LNCAP (cell line): Measurements from ENCODE around the gene ASB13.

ENCODE experiments used
- TF ChIP-seq, protein P1 (sequence below): fragments of 450-650 bp; IDR thresholded peaks from 2 replicates; pipeline ENCODE4 v1.5.1; 2017; ENCODE audit warnings: mild to moderate bottlenecking

Gene ASB13

DNA sequence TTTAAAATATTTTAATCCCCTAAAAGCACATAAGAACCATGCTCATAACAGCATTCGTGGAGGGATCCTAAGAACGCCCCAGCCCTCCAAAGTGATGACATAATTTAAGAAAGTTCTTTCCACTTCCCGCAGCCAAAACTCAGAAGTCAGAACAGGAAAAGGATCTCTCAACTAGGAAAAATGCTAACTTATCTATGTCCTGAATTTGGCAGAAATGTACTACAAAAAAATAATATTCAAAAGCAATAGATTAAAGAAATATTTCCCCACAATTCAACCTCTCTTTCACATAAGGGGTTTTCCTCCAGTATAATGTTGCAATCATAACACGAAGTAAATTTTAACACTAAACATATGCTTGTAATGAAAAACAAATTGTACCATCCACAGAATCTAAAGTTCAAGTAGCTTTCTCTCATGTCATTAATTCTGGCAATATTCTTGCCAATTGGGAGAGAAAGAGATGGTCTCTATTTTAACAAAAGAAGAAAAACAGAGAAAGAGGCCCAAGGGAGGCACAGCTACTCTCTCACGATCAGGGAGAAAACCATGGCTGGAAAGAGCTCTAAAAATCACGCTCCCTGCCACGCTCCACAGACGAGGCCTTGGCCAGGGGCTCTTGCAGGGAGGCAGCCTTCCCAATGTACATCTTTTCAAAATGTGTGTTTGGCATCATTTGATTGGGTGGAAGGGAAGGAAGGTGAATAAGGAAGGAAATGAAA lies 22.9 kb downstream of the ASB13 start:
- TF ChIP-seq, protein P1, sequence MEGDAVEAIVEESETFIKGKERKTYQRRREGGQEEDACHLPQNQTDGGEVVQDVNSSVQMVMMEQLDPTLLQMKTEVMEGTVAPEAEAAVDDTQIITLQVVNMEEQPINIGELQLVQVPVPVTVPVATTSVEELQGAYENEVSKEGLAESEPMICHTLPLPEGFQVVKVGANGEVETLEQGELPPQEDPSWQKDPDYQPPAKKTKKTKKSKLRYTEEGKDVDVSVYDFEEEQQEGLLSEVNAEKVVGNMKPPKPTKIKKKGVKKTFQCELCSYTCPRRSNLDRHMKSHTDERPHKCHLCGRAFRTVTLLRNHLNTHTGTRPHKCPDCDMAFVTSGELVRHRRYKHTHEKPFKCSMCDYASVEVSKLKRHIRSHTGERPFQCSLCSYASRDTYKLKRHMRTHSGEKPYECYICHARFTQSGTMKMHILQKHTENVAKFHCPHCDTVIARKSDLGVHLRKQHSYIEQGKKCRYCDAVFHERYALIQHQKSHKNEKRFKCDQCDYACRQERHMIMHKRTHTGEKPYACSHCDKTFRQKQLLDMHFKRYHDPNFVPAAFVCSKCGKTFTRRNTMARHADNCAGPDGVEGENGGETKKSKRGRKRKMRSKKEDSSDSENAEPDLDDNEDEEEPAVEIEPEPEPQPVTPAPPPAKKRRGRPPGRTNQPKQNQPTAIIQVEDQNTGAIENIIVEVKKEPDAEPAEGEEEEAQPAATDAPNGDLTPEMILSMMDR: no peak

- TF ChIP-seq, protein P1: no peak
These were observed 24.9 kb downstream of the ASB13 start for GRCh38 chr10:5641501-5641900.

- TF ChIP-seq, protein P1: no peak
These were observed 25.9 kb downstream of the ASB13 start for GRCh38 chr10:5640501-5640900.

DNA sequence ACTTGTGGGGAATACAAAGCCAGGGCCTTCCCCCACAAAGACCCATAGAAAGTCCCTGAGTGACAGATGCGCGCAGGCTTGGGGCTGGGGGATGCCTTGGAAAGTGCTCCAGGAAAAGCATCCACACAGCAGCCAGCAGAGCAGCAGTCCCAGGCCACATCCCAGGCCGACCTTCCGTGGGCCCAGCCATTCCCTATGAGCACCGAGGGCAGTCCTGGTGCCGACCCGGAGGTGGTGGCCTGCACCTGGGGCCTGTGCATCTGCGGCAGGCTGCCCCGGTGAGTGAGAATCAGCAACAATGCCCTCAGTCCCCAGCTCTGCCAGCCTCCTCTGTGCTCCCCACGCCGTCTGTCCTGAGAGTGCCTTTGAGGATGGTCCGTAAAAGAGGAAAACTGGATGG lies 26.4 kb downstream of the ASB13 start:
- TF ChIP-seq, protein P1: no peak

DNA sequence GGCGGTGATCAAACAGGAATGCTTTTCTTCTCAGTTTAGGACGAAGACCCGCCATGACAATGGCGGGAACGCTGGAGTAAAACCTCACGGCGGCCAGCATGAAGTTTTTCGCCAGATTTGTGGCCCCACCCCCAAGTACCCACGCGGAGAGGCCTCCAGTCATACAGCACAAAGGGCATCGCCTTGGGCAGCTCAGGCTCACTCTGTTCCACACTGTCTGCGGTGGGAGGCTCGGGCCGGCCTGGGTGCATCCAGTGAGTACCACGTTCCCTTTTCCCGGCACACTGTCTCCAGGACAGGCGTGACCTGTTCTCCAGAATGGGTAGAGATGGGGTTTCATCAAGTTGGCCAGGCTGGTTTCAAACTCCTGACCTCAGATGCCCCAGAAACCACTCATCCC lies 27.3 kb downstream of the ASB13 start:
- TF ChIP-seq, protein P1: no peak

GRCh38 chr10:5638494-5638893 lies 27.9 kb downstream of the ASB13 start:
- TF ChIP-seq, protein P1: no peak

GRCh38 chr10:5634918-5635317 lies 31.5 kb downstream of the ASB13 start:
- TF ChIP-seq, protein P1: no peak
